NCI-H69 (cell line): Measurements from ENCODE around the gene PKP4.

Source experiments
- DNase-seq: peaks from one replicate; lab custom pipeline; 2025; lab: John Stamatoyannopoulos, UW

The PKP4 gene

GRCh38 chr2:158589303-158589702 lies 132.6 kb downstream of the PKP4 start:
- DNase-seq: no peak

GRCh38 chr2:158598862-158599517 lies 142.2 kb downstream of the PKP4 start:
- peak; percentile 91 for DNase-seq

- DNase-seq: peak; percentile 45
Measured at GRCh38 chr2:158599609-158600008, 142.9 kb downstream of the PKP4 start.

- peak; percentile 27 for DNase-seq
Measured at GRCh38 chr2:158600155-158600802, 143.5 kb downstream of the PKP4 start.

DNA sequence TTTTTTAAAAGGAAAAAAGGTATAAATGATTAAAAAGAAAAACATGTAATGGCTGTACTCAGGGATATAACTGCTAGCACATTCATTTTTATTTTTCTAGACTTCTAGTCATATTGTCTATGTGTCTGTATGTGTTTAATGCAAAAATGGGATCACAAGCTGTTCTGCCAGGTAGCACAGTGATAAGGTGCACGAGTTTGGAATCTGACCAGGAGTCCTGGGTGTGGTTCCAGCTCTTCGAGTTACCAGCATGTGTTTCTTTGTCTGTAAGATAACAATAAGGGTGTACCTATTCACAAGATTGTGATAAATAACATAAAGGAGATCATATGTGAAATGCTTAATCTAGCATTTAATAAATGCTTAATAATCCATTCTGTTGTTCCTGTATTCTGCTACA lies 145.3 kb downstream of the PKP4 start:
- DNase-seq: peak; percentile 12

DNA sequence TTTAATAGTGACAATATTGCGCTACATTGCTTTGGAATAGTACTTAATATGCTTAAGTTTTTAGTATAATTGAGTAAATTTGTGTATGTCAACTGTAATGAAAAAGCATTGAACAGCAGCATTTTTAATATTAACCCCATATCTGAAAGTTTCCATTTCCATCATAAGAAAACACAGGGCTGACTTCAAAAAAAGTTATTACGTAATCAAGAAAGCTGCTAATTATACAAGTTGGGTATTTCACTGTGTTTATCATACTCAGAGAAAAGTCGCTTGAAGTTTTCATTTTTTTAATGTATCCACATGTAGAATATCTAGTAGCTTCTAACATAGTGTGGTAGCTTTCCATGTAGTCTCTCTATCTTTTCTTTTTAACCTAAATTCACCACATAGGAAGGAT lies 146.5 kb downstream of the PKP4 start:
- DNase-seq: no peak

DNA sequence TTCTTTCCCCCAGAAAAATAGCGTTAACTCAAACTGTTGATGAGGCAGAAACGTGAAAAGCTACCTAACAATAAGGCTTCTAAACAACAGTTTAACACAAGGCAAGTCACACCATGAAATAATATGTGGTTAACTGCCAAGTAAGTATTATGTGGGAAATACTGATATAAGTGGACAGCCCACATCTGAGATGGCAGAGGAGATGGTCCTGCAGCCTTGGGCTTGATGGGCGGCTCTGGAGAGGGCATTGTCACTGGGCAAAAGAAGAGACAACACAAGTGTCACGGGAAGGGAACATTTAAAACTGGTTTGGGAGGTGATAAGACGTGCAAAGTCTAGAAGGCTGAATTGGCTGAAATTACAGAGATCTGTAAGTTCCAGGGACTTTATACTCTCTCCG lies 147.2 kb downstream of the PKP4 start:
- no peak for DNase-seq

- DNase-seq: no peak
Measured at GRCh38 chr2:158610059-158610458, 153.3 kb downstream of the PKP4 start.

GRCh38 chr2:158616480-158617000 lies 159.8 kb downstream of the PKP4 start:
- no peak for DNase-seq

DNA sequence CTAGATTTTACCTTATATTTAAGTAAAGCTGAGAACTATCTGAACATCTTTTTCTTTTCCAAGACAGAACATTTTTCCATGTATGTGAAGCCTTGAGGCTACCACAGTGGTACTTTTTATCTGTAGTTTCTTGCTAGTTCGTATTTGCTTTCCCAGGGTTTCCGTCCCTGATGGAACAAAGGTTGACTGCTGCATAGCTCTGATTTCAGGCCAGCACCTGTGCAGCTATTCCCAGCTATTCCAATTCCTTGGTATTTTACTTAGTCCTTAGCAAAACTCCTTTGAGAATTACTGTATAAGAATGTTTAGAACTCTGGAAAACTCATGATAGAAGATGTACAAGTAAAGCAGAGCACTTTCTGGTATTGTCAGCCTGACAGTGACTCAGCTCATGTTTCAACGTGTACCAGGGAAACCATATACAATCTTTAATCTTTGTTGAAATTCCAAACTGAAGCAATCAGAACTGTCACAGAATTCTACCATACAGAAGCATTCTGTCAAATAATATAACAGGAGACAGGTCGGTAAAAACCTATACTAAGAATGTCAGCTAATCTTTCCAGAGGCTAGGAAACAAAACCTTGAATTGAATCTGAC lies 162.2 kb downstream of the PKP4 start:
- DNase-seq: no peak

- DNase-seq: peak; percentile 4
Measured at GRCh38 chr2:158619496-158619895, 162.7 kb downstream of the PKP4 start.

DNA sequence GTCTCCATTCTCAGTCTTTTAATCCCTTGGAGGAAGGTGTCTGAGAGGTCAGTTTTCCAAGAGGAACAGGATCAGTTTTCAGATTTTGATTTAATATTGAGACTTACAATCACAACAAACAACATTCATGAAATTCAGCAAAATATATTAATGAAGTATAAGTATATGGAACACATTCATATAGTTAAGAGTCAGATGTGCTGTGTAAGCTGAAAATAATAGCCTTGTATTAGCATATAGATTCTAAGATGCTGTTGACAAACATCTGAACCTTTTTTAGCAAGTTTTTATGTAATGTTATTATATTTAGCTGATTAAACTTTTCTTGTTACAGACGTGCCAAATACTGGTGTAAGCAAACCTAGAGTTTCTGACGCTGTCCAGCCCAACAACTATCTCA lies 163.9 kb downstream of the PKP4 start:
- DNase-seq: no peak

DNA sequence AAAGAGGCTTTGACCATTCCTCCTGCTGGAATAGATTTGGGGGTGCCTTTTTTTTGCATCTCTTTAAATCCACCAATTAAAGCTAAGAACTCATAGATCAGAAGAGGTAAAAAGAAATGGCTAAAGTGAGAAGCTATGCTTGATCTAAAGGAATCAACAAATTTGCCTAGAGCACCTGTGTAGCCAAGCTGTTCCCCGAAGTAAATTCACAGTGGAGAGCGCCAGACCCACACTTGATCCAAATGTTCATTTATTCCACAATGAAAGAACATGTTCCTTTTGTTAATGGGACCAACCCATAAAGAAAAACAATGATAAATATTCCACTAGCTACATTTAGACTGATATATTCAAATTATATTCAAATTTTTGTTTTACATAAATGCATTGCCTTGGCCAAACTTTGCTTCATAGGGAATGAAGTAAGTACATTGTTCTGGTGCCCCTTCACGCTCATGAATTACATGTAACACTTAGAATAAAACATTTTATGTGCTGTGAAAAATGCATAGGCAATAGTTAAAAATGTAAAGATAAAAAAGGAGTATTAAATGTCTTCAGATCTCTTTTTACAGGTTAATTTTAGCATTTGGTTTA lies 167.4 kb downstream of the PKP4 start:
- DNase-seq: no peak

DNA sequence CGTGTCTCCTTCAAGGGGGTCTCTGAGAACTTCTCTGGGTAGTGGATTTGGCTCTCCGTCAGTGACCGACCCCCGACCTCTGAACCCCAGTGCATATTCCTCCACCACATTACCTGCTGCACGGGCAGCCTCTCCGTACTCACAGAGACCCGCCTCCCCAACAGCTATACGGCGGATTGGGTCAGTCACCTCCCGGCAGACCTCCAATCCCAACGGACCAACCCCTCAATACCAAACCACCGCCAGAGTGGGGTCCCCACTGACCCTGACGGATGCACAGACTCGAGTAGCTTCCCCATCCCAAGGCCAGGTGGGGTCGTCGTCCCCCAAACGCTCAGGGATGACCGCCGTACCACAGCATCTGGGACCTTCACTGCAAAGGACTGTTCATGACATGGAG lies 168.2 kb downstream of the PKP4 start:
- no peak for DNase-seq

GRCh38 chr2:158629116-158629515 lies 172.4 kb downstream of the PKP4 start:
- no peak for DNase-seq

DNA sequence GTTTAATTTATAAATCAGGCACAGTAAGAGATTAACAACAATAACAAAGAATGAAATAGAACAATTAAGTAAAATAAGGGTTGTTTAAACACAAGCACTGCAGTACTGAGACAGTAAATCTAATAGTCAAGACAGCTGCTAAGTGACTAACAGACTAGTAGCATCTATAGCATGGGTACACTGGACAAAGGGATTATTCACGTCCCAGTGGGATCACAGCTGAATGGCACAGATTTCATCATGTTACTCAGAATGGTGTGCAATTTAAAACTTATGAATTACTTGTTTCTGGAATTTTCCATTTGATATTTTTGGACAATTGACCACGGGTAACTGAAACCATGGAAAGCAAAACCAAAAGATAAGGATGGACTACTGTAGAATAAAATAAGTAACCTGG lies 176.5 kb downstream of the PKP4 start:
- no peak for DNase-seq

GRCh38 chr2:158634627-158635026 lies 177.9 kb downstream of the PKP4 start:
- no peak for DNase-seq

- no peak for DNase-seq
Measured at GRCh38 chr2:158635961-158636601, 179.3 kb downstream of the PKP4 start.

- DNase-seq: peak; percentile 6
Measured at GRCh38 chr2:158637357-158637756, 180.6 kb downstream of the PKP4 start.

GRCh38 chr2:158644139-158644538 lies 187.4 kb downstream of the PKP4 start:
- DNase-seq: no peak

- DNase-seq: no peak
Measured at GRCh38 chr2:158645299-158645698, 188.5 kb downstream of the PKP4 start.

- DNase-seq: no peak
Measured at GRCh38 chr2:158647436-158648231, 190.9 kb downstream of the PKP4 start.
